SK-N-SH treated with all-trans-retinoic acid at 6 μM for 48 hours (cell line): ENCODE results near the gene NUDT21.

Experiments
- CREB5 ChIP-seq: fragments of 250-450 bp; sonication (Bioruptor Pico); IDR thresholded peaks from 2 replicates; pipeline ENCODE4 v1.5.1; 2020; ENCODE audit warnings: low read depth, mild to moderate bottlenecking, moderate library complexity
- ESRRG ChIP-seq: fragments of 250-450 bp; sonication (Bioruptor Pico); IDR thresholded peaks from 2 replicates; pipeline ENCODE4 v1.6.1; 2021; ENCODE audit warnings: mild to moderate bottlenecking
- PATZ1 ChIP-seq: fragments of 250-450 bp; sonication (Bioruptor Pico); IDR thresholded peaks from 2 replicates; pipeline ENCODE4 v1.8.0; 2020; ENCODE audit warnings: mild to moderate bottlenecking, moderate library complexity, borderline replicate concordance
- POU6F1 ChIP-seq: fragments of 250-450 bp; sonication (Bioruptor Pico); IDR thresholded peaks from 2 replicates; pipeline ENCODE4 v1.8.0; 2021; ENCODE audit warnings: low read depth, mild to moderate bottlenecking, moderate library complexity, borderline replicate concordance
- PPARA ChIP-seq: fragments of 250-450 bp; sonication (Bioruptor Pico); IDR thresholded peaks from 2 replicates; pipeline ENCODE4 v1.5.0; 2020; ENCODE audit warnings: mild to moderate bottlenecking, borderline replicate concordance
- RARB ChIP-seq: fragments of 250-450 bp; sonication (Bioruptor Pico); IDR thresholded peaks from 2 replicates; pipeline ENCODE4 v1.8.0; 2021; ENCODE audit warnings: mild to moderate bottlenecking, moderate library complexity
- SNAI2 ChIP-seq: fragments of 250-450 bp; sonication (Bioruptor Pico); IDR thresholded peaks from 2 replicates; pipeline ENCODE4 v1.5.0; 2020; ENCODE audit warnings: mild to moderate bottlenecking, moderate library complexity
- TCF4 ChIP-seq: fragments of 250-450 bp; sonication (Bioruptor Pico); IDR thresholded peaks from 2 replicates; pipeline ENCODE4 v1.8.0; 2021; ENCODE audit warnings: mild to moderate bottlenecking, moderate library complexity, borderline replicate concordance
- TOX ChIP-seq: fragments of 250-450 bp; sonication (Bioruptor Pico); IDR thresholded peaks from 2 replicates; pipeline ENCODE4 v1.8.0; 2021; ENCODE audit warnings: mild to moderate bottlenecking, moderate library complexity, borderline replicate concordance
- TSHZ2 ChIP-seq: fragments of 250-450 bp; sonication (Bioruptor Pico); IDR thresholded peaks from 2 replicates; pipeline ENCODE4 v1.5.0; 2020; ENCODE audit warnings: mild to moderate bottlenecking, moderate library complexity
- ZC3H10 ChIP-seq: fragments of 250-450 bp; sonication (Bioruptor Pico); IDR thresholded peaks from 2 replicates; pipeline ENCODE4 v1.5.1; 2021; ENCODE audit warnings: mild to moderate bottlenecking, moderate library complexity
- ZFP3 ChIP-seq: fragments of 250-450 bp; sonication (Bioruptor Pico); IDR thresholded peaks from 2 replicates; pipeline ENCODE4 v1.5.0; 2020; ENCODE audit warnings: mild to moderate bottlenecking, moderate library complexity
- ZNF8 ChIP-seq: fragments of 450-650 bp; formaldehyde crosslinking; IDR thresholded peaks from 2 replicates; pipeline ENCODE4 v1.5.0; 2020; ENCODE audit warnings: mild to moderate bottlenecking, moderate library complexity

- TF ChIP-seq SNAI2 (CRISPR knock-in tag) (no peak), PPARA (CRISPR knock-in tag) (no peak), PATZ1 (CRISPR knock-in tag) (no peak), CREB5 (CRISPR knock-in tag) (no peak), TSHZ2 (CRISPR knock-in tag) (no peak), TOX (CRISPR knock-in tag) (no peak), POU6F1 (CRISPR knock-in tag) (no peak), ZFP3 (no peak), TCF4 (CRISPR knock-in tag) (no peak), ZC3H10 (CRISPR knock-in tag) (no peak), RARB (CRISPR knock-in tag) (no peak), ZNF8 (CRISPR knock-in tag) (no peak), ESRRG (no peak)
These were observed 24.1 kb upstream of the NUDT21 start for GRCh38 chr16:56475201-56475600.
